Tibial nerve (tissue), 4 donors: ENCODE results near the gene CD48. TPM values are rescaled to one million over a fixed set of nuclear protein-coding genes. Genes with fewer than 3 reads are reported as not detected.

Experiments
- DNase-seq, 2 donors: peaks; one replicate each; pipeline ENCODE4 v3.0.0-alpha.2; 2019; ENCODE audit warnings: low spot score in 2 of 2
- H3K27ac ChIP-seq, 4 donors: fragments of 200-600 bp; sonication (generic) in 3 of 4; one replicate each; pipeline ENCODE4 v1.5.1; 2017 to 2019; ENCODE audit warnings: mild to moderate bottlenecking in 1 of 4
- H3K27me3 ChIP-seq, 2 donors: fragments of 200-600 bp; sonication (generic) in 1 of 2; one replicate each; pipeline versions ENCODE4 v1.5.1 to v1.6.0; 2017 to 2019
- H3K36me3 ChIP-seq, 3 donors: fragments of 200-600 bp; sonication (generic); one replicate each; pipeline ENCODE4 v1.5.1; 2018 to 2019
- H3K4me1 ChIP-seq, 4 donors: fragments of 200-600 bp; sonication (generic) in 3 of 4; one replicate each; pipeline ENCODE4 v1.5.1; 2017 to 2019
- H3K4me3 ChIP-seq, 4 donors: fragments of 200-600 bp; sonication (generic) in 3 of 4; one replicate each; pipeline ENCODE4 v1.5.1; 2017 to 2019; ENCODE audit warnings: mild to moderate bottlenecking in 1 of 4, moderate library complexity in 1 of 4
- H3K9me3 ChIP-seq, 4 donors: fragments of 200-600 bp; sonication (generic) in 3 of 4; one replicate each; pipeline ENCODE4 v1.5.1; 2017 to 2019
- EP300 ChIP-seq, 2 donors: sonication (generic); formaldehyde crosslinking; IDR thresholded peaks; one replicate each; pipeline ENCODE4 v1.6.1; 2017; ENCODE audit warnings: antibody characterized with exemption in 2 of 2, mild to moderate bottlenecking in 1 of 2
- POLR2A ChIP-seq, 2 donors: fragments of 450-650 bp; IDR thresholded peaks; one replicate each; pipeline ENCODE4 v1.6.1; 2017; ENCODE audit warnings: antibody characterized with exemption in 2 of 2, mild to moderate bottlenecking in 2 of 2, moderate library complexity in 2 of 2
- WGBS, 2 donors: methylation state at CpG; one replicate each; pipeline ENCODE4 v1.1.5; 2018; 5-methylcytosine and 5-hydroxymethylcytosine counted together
- total RNA-seq, 4 donors: library from RNA; depleted of rRNA; stranded (reverse); fragments of >200 nt; gene quantifications; one replicate each; pipeline ENCODE4 v1.1.0, GENCODE V29; 2016
- TF ChIP-seq, protein P1 (sequence below), 5 experiments: fragments of 200-600 bp in 3 of 5; fragments of 450-650 bp in 2 of 5; sonication (generic) in 3 of 5; IDR thresholded peaks; one replicate each; pipeline ENCODE4 v1.5.1; 2016 to 2019; ENCODE audit warnings: antibody characterized with exemption in 5 of 5, mild to moderate bottlenecking in 3 of 5, moderate library complexity in 2 of 5

The CD48 gene
- total RNA-seq, 4 donors from 2014 or later, result 1.5 to 5.9 (median 2.0) TPM

GRCh38 chr1:160681891-160682140 lies 29.8 kb downstream of the CD48 start:
- Histone ChIP-seq H3K27me3 (no peaks in the 10 kb centered on the region), H3K4me3 (no peak overlapping the region), H3K9me3 (no peaks in the 10 kb centered on the region), H3K36me3 (no peaks in the 10 kb centered on the region), H3K4me1 (no peaks in the 10 kb centered on the region), H3K27ac (no peak overlapping the region)
- DNase-seq, result no peak
- 95 to 100% methylated on average over 1 to 3 of the region's 3 CpGs for WGBS, 2 donors
- TF ChIP-seq EP300 (IDR thresholded peaks at IDR 0.05) (no peak), POLR2A (IDR thresholded peaks at IDR 0.05) (no peak)
- TF ChIP-seq, protein P1, sequence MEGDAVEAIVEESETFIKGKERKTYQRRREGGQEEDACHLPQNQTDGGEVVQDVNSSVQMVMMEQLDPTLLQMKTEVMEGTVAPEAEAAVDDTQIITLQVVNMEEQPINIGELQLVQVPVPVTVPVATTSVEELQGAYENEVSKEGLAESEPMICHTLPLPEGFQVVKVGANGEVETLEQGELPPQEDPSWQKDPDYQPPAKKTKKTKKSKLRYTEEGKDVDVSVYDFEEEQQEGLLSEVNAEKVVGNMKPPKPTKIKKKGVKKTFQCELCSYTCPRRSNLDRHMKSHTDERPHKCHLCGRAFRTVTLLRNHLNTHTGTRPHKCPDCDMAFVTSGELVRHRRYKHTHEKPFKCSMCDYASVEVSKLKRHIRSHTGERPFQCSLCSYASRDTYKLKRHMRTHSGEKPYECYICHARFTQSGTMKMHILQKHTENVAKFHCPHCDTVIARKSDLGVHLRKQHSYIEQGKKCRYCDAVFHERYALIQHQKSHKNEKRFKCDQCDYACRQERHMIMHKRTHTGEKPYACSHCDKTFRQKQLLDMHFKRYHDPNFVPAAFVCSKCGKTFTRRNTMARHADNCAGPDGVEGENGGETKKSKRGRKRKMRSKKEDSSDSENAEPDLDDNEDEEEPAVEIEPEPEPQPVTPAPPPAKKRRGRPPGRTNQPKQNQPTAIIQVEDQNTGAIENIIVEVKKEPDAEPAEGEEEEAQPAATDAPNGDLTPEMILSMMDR (IDR thresholded peaks at IDR 0.05), result no peak

DNA sequence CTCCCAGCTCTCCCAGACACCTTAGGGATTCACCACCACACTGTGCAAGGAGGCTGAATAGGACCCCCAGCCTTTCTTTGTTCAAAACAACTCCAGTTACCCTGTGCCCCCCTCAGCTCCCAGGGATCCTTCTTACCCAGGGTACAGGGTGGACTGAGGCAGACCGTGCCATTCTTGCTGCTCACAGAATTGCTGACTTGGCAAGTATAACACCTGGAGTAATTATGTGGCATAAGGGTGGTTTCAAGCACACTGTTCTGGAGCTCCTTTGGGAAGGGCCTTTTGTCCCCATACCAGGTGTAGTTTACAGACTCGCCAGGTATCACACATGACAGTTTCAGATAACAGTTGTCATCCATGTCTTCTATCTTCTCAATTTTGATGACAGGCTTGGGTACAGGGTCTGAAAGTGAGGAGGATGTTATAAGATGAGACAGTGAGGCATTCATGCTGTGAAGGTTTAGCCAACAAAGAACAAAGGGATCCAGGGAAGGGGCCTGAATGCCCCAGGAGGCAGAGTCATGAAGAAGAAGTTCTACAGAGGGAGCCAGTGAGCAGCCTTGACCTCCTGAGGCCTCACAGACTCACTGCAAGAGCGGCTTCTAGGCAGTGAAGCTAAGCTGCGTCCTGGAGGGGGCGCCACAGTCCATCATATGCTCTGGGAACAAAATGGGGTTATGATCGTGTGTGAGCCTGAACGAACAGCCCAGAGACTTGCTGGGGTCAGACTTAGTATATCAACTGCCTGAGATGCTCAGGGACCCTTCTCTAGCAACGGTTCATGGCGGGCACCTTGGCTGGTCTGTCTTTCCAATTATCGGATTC lies 30.3 kb downstream of the CD48 start:
- no peak for TF ChIP-seq EP300 (IDR thresholded peaks at IDR 0.05)
- no peak for TF ChIP-seq POLR2A (IDR thresholded peaks at IDR 0.05)
- TF ChIP-seq, protein P1 (IDR thresholded peaks at IDR 0.05), result peak; percentile 14 to 61 (median 51)
- Histone ChIP-seq H3K27ac (no peak overlapping the region), H3K36me3 (no peaks in the 10 kb centered on the region), H3K27me3 (no peaks in the 10 kb centered on the region), H3K4me3 (no peak overlapping the region), H3K4me1 (no peaks in the 10 kb centered on the region), H3K9me3 (no peaks in the 10 kb centered on the region)
- WGBS, 2 donors, result 41 to 50% methylated on average over 8 to 10 of the region's 10 CpGs
- DNase-seq, result peak in 1 of 2 donors; percentile 41

- DNase-seq, result no peak
- 83 to 87% methylated on average over 8 of the region's 8 CpGs for WGBS, 2 donors
- Histone ChIP-seq H3K9me3 (no peaks in the 10 kb centered on the region), H3K27ac (no peak overlapping the region), H3K4me3 (no peak overlapping the region), H3K36me3 (no peaks in the 10 kb centered on the region), H3K27me3 (no peaks in the 10 kb centered on the region), H3K4me1 (no peaks in the 10 kb centered on the region)
- TF ChIP-seq POLR2A (IDR thresholded peaks at IDR 0.05) (no peak), EP300 (IDR thresholded peaks at IDR 0.05) (no peak)
- TF ChIP-seq, protein P1 (IDR thresholded peaks at IDR 0.05), result no peak
Measured at GRCh38 chr1:160680399-160680798, 31.2 kb downstream of the CD48 start.

DNA sequence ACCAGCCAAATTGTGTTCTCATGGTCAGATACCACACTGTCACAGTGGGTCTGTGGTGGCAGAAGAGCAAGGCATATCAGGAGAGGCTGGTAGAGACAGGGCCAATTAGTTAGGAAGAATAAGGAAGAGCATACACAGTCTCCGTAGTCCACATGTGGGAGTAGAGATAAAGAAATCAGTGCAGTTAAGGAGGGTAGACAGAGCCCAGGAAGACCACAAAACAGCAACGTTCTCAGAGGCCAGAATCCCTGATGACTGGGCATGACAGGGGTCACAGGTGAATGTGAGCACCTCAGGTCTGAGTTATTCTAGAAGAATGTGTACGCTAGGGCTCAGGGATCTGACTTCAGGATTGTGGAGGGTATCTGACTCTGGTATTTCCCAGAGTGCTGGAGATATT lies 31.7 kb downstream of the CD48 start:
- H3K36me3 ChIP-seq, result no peaks in the 10 kb centered on the region
- WGBS, 2 donors, result 82% methylated on average over 3 of the region's 3 CpGs
- H3K4me3 ChIP-seq, result no peak overlapping the region
- TF ChIP-seq, protein P1 (IDR thresholded peaks at IDR 0.05), result no peak
- TF ChIP-seq EP300 (IDR thresholded peaks at IDR 0.05), result no peak
- TF ChIP-seq POLR2A (IDR thresholded peaks at IDR 0.05), result no peak
- DNase-seq, result no peak
- no peak overlapping the region for H3K27ac ChIP-seq
- no peaks in the 10 kb centered on the region for H3K4me1 ChIP-seq
- no peaks in the 10 kb centered on the region for H3K9me3 ChIP-seq
- H3K27me3 ChIP-seq, result no peaks in the 10 kb centered on the region

DNA sequence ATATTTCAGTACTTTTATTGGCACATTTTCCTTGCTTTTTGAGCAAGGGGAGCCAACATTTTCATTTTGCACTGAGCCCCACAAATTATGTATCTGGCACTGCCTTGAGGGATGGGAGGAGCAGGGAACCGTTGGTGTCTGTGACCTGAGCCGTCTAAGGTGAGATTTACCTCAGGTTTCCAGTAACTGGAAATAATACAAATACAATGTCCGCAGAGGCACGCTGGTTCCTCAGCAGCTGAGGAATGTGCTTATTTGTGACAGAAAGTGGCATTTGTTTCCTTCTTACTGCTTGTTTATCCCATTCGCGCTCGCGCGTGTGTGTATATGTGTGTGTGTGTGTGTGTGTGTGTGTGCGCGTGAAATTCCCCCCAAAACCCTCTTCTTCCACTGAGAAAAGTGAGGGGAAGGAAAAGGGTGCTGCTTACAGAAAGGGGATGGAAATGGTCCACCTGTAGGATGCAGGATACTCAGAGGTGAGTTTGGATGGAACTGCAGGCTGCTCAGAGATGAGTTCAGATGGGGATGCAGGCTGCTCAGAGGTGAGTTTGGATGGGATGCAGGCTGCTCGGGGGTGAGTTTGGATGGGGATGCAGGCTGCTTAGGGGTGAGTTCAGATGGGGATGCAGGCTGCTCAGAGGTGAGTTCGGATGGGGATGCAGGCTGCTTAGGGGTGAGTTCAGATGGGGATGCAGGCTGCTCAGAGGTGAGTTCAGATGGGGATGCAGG lies 34.6 kb downstream of the CD48 start:
- H3K4me1 ChIP-seq, result peaks cover 0 to 3% (median 0%) of the 10 kb centered on the region in 4 donors
- no peaks in the 10 kb centered on the region for H3K36me3 ChIP-seq
- DNase-seq, result no peak
- no peak overlapping the region for H3K4me3 ChIP-seq
- H3K9me3 ChIP-seq, result no peaks in the 10 kb centered on the region
- 73 to 75% methylated on average over 13 of the region's 13 CpGs for WGBS, 2 donors
- H3K27me3 ChIP-seq, result no peaks in the 10 kb centered on the region
- TF ChIP-seq EP300 (IDR thresholded peaks at IDR 0.05) (no peak), POLR2A (IDR thresholded peaks at IDR 0.05) (no peak)
- TF ChIP-seq, protein P1 (IDR thresholded peaks at IDR 0.05), result no peak
- no peak overlapping the region for H3K27ac ChIP-seq
